ENCODE data around the gene PPP2R1B.

DNA sequence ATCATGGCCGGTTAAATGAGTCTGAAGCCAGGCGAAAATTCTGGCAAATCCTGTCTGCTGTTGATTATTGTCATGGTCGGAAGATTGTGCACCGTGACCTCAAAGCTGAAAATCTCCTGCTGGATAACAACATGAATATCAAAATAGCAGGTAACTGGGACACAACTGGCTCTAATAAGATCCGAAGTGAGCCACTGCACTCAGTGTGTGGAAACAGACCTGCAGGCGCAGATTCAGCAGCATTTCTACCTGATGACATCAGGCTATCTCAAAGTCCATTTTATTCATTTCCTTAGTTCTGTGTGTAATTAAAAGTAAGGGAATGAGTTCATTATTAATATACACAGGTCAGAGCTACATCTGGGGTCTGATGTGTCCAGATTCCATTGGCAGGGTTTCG, 78.2 kb downstream of the PPP2R1B start:
- TF ChIP-seq, protein P1, sequence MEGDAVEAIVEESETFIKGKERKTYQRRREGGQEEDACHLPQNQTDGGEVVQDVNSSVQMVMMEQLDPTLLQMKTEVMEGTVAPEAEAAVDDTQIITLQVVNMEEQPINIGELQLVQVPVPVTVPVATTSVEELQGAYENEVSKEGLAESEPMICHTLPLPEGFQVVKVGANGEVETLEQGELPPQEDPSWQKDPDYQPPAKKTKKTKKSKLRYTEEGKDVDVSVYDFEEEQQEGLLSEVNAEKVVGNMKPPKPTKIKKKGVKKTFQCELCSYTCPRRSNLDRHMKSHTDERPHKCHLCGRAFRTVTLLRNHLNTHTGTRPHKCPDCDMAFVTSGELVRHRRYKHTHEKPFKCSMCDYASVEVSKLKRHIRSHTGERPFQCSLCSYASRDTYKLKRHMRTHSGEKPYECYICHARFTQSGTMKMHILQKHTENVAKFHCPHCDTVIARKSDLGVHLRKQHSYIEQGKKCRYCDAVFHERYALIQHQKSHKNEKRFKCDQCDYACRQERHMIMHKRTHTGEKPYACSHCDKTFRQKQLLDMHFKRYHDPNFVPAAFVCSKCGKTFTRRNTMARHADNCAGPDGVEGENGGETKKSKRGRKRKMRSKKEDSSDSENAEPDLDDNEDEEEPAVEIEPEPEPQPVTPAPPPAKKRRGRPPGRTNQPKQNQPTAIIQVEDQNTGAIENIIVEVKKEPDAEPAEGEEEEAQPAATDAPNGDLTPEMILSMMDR (IDR thresholded peaks at IDR 0.05; ENCODE audit: low read depth, low read length, poor library complexity, severe bottlenecking), result no peak
- TF ChIP-seq EZH2phosphoT487 (IDR thresholded peaks at IDR 0.05; ENCODE audit: borderline replicate concordance, low read length), result no peak
